Transverse colon (tissue), 4 donors: Measurements from ENCODE around the gene CHST11.

Experiments used
- CTCF ChIP-seq, 5 experiments: fragments of 200-600 bp in 3 of 5; fragments of 450-650 bp in 2 of 5; sonication (generic) in 3 of 5; IDR thresholded peaks; 1 replicate in 2 of 5; 2 replicates in 3 of 5; pipeline ENCODE4 v1.5.1; 2016 to 2017; ENCODE audit warnings: antibody characterized with exemption in 5 of 5, inconsistent platforms in 3 of 5, mild to moderate bottlenecking in 2 of 5, moderate library complexity in 1 of 5
- EP300 ChIP-seq: sonication (generic); formaldehyde crosslinking; IDR thresholded peaks from one replicate; pipeline ENCODE4 v1.6.1; 2017; ENCODE audit warnings: antibody characterized with exemption, low read depth
- POLR2A ChIP-seq: fragments of 450-650 bp; IDR thresholded peaks from one replicate; pipeline ENCODE4 v1.6.1; 2016; ENCODE audit warnings: antibody characterized with exemption, mild to moderate bottlenecking, moderate library complexity
- POLR2AphosphoS5 ChIP-seq, 3 donors: sonication (generic); formaldehyde crosslinking; IDR thresholded peaks; one replicate each; pipeline ENCODE4 v1.6.1; 2016; ENCODE audit warnings: antibody characterized with exemption in 3 of 3

- no peak for TF ChIP-seq CTCF (IDR thresholded peaks at IDR 0.05)
- no peak for TF ChIP-seq POLR2A
- no peak for TF ChIP-seq POLR2AphosphoS5 (IDR thresholded peaks at IDR 0.05)
- no peak for TF ChIP-seq EP300
Observed at GRCh38 chr12:104526320-104526719, 69.6 kb downstream of the CHST11 start.
